Measurements from ENCODE around the gene GRIP2.

The GRIP2 gene

DNA sequence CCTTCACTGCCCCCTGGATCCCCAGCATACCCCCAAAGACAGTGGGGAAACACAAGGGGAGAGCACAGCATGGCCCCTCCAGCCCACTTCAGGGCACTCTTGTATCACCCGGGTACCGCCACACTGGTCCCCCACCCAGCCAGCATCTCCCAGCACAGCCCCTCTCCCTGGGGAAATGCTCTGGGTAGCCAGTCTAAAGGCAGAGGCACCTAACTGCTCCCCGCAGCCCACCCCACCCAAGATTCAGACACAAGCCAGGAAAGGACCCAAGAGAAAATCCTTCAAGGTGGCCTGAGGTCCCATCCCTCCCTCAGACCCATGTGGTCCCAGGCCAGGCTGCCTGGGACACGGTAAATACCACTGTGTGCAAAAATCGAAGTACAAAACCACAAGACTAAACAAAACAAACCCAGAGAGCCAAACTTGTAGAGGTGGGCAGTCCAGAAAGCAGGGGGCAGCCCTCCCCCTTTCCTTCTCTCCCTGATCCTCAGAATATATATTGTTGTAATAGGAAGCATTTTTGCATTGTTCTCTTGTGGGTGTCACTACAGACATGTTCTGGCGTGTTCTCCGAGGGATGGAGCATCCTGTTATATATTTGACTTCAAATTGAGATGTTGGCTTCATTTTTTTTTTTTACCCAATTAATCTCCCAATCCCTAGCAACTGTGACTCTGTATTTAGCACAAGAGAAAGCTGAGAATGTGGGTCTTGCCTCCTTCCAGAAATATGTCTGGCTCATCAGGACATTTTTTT lies 51.7 kb downstream of the GRIP2 start:
- no peak for TF ChIP-seq CTCF (IDR thresholded peaks at IDR 0.05; ENCODE audit: low read depth, low read length)
- no peak for DNase-seq (ENCODE audit: extremely low read depth, low read depth)

DNA sequence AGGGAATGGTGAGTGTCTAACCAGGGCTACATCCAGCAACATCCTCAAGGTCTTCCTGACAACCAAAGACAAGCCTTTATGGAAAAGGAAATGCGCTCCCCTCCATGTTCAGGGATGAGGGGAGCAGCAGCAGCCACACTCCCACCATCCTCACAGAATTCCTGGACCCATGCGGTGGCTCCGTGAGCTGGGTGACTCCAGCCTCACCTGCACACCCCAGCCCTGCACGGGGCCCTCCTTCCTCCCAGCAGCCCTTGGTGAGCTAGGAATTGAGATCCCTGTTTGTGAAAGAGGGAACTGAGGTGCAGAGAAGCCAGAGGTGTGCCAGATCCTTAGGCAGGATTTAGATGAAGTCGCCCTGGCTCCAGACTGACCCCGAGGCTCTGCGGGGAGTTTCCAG lies 52.3 kb downstream of the GRIP2 start:
- DNase-seq (ENCODE audit: extremely low read depth, low read depth), result no peak
- no peak for TF ChIP-seq CTCF (IDR thresholded peaks at IDR 0.05; ENCODE audit: low read depth, low read length)

DNA sequence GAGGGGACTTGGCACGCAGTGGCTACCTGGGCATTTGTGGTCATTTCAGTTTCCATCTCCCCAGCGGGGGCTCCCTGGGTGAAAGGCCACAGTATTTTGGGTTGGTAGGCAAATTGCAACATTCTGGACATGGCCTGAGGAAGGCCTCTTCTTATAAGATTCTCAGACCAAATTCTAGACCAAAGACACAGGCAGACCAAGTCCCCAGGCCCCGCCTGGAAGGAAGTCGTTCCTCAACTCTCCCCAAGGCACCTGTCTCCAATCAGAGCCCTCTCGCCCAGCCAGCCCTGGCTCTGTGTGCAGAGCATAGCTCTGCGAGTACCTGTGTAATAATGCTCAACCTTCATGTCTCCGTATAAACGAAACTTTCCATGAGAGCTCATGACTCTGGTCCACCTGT lies 53.1 kb downstream of the GRIP2 start:
- TF ChIP-seq CTCF (IDR thresholded peaks at IDR 0.05; ENCODE audit: low read depth, low read length), result no peak
- DNase-seq (ENCODE audit: extremely low read depth, low read depth), result no peak

- TF ChIP-seq CTCF (IDR thresholded peaks at IDR 0.05; ENCODE audit: low read depth, low read length), result no peak
- no peak for DNase-seq (ENCODE audit: extremely low read depth, low read depth)
These were observed 53.7 kb downstream of the GRIP2 start for GRCh38 chr3:14486460-14486859.

GRCh38 chr3:14485981-14486380 lies 54.2 kb downstream of the GRIP2 start:
- no peak for TF ChIP-seq CTCF (IDR thresholded peaks at IDR 0.05; ENCODE audit: low read depth, low read length)
- DNase-seq (ENCODE audit: extremely low read depth, low read depth), result no peak

DNA sequence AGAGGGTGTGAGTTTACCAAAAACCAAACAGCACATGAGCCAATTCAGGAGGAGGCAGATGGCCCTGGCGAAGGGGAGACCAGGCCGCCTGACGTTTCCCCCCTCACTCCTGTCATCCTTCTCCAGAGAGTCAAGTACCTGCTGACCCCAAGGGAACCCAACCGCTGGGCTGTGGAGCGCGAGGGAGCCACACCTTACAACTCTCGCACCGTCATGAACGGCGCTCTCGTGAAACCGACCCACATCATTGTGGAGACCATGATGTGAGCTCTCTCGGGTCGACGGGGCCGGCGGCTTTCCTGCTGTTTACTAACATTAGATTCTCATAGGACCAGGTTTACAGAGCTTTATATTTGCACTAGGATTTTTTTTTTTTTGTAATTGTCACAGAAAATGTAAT lies 55.4 kb downstream of the GRIP2 start:
- TF ChIP-seq CTCF (IDR thresholded peaks at IDR 0.05; ENCODE audit: low read depth, low read length), result no peak
- no peak for DNase-seq (ENCODE audit: extremely low read depth, low read depth)

GRCh38 chr3:14483286-14483685 lies 56.9 kb downstream of the GRIP2 start:
- no peak for TF ChIP-seq CTCF (IDR thresholded peaks at IDR 0.05; ENCODE audit: low read depth, low read length)
- DNase-seq (ENCODE audit: extremely low read depth, low read depth), result no peak
